Superior temporal gyrus (tissue), 1 donor: ENCODE results near the gene FAT4.

Experiments
- DNase-seq: peaks from one replicate; pipeline ENCODE4 v3.0.0-alpha.2; 2016; ENCODE audit errors: extremely low spot score

The FAT4 gene

GRCh38 chr4:125314676-125315575 is at the start of gene FAT4:
Gene FAT4, plus strand, starts transcription at chr4:125314955. Its CDS starts 1,457 bp downstream, at chr4:125316412.
- DNase-seq: peak; percentile 91

GRCh38 chr4:125265846-125266245 is 48.9 kb upstream of the FAT4 start:
- no peak for DNase-seq

GRCh38 chr4:125266901-125267604 is 47.7 kb upstream of the FAT4 start:
- no peak for DNase-seq

- DNase-seq: no peak
These were observed 47.1 kb upstream of the FAT4 start for GRCh38 chr4:125267630-125268029.

GRCh38 chr4:125268068-125268755 is 46.5 kb upstream of the FAT4 start:
- DNase-seq: no peak

DNA sequence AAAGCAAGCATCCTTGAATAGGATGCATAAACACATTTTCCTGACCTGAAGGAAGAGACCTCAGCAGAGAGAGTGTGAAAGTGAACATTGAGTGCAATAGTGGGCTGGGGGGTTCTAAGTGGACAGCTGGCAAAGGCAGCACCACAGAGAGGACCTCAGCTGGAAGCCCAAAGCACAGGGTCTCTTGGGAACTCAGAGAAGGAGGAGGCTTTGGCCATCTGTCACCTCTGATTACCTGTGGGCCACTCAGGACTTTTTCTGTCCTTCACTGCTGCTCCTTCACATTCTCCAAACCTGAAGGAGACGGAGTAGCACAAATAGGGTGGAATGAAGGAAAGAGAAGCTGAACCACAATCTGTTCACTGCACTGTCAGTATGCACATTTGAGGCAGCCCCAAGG is 37.9 kb upstream of the FAT4 start:
- DNase-seq: no peak

DNA sequence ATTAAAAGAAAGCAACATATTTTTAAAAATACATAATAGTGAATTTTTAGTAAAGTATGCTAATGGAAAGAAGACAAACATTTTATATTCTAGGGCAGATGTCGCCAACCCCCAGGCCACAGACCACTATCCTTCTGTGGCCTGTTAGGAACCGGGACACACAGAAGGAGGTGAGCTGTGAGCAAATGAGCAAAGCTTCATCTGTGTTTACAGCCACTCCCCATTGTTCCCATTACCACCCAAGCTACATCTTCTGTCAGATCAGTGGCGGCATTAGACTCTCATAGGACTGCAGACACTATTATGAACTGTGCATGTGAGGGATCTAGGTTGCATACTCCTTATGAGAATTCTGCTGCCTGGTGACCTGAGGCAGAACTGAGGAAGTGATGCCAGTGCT is 37.0 kb upstream of the FAT4 start:
- DNase-seq: no peak

DNA sequence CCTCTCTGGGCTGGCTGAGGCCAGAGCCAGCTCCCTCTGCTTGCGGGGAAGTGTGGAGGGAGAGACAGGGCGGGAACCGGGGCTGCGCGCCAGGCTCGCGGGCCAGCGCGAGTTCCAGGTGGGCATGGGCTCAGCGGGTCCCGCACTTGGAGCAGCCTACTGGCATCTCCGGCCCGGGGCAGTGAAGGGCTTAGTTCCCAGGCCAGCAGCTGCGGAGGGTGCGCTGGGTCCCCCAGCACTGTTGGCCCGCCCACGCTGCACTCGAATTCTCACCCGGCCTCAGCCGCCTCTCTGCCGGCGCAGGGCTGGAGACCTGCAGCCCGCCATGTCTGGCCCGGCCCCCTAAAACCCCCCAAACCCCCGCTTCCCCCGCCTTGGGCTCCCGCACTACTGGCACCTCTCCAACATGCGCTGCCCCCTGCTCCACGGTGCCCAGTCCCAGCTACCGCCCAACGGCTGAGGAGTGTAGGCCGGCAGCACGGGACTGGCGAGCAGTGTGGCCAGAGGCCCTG is 33.8 kb upstream of the FAT4 start:
- DNase-seq: no peak

DNA sequence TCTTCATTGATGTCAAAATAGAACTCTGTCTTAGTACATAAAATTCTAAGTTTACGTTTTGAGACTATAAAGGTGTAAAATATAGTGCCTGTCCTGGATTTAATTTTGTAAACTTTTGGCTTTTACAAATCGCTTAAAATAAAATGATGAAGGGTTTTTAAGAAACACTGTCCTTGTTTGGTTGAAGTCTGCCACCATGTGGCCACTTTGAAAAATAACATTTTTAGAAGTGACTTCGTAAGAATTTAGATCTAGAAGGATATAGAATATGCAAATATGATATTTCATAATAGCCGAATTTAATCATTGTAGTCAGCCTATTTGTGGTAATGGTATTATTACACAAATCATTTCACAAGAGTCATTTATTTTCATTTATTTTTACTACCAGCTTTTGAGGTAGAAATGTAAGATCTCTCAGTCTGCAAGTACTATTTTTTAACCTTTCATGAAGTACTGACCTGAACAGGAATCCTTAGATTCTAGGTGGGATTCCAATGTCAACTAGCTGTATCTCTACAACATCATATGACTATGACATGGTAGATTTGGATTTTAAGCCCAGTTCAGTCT is 31.0 kb upstream of the FAT4 start:
- DNase-seq: peak; percentile 70

- DNase-seq: no peak
These were observed 17.6 kb upstream of the FAT4 start for GRCh38 chr4:125297116-125297515.

DNA sequence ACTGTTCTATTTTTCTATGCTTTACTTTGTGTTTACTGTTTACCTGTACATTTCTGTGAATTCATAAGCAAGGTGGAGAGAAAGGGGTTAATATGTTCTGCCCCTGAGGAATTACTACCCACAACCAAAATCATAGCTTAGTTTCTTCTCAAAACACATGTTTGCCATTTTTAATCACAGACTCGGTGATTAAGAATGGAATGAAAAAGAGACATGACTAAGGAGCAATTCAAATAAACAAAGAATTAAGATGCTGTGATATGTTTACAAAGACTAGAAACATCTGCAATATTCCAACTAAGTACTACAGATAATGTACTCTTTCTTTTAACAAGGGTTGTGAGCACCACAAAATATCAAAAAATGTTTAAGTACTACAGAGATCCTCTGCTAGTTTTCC is 11.7 kb upstream of the FAT4 start:
- DNase-seq: no peak

- DNase-seq: no peak
These were observed 10.9 kb upstream of the FAT4 start for GRCh38 chr4:125303821-125304220.

- DNase-seq: no peak
These were observed 8.6 kb upstream of the FAT4 start for GRCh38 chr4:125306112-125306511.

DNA sequence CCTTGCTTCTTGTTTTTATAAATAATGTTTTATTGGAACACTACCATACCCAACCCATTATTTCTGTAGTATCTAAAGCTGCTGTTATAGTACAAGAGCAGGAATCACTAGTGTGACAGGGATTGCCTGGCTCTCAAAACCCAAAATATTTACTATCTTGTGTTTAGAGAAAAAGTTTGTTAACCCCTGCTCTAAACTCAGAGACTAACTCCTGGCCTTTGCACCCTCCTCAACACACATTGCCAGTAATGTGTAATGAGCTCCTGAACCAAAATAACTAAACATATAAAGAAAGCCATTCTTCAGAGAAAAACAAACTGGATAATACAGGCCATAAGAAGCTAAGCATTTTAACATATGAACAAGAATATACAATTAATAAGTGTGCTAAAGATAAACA is 8.2 kb upstream of the FAT4 start:
- no peak for DNase-seq

DNA sequence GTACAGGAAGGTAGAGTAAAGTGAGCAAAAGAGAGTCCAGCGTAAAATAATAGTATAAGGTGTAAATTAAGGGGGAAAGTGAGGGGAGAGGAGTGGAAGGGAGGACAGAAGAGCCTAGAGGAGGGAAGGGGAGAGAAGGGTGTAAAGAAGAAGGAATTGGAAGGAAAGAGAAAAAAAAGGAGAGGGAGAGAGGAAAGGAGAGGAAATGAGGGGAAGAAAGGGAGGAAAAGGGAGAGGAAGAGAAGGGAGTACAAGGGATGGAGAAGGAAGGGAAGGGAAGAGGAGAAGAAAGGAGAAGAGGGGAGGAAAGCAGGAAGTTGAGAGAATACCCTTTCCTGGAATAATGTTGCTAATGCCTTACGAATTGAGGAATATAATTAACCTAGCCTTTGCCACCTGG is 3.3 kb upstream of the FAT4 start:
- no peak for DNase-seq

DNA sequence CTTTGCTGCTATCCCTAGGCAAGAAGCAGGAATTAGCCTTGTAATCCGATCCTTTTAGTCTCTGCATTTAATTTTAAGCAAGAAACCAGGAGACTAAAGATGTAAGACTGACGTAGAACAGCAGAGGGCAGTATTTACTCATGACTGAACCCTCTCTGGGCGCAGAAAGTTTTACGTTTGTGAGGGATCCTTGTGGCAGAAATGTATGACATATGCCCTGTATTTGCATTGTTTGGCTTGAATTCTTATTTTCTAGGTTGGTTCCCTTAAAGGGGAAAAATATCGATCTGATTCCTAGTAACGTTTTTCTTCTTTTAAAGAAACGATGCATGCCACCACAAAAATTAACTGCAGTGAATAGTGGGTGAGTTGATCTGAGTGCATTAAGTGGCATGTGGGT is 1.3 kb upstream of the FAT4 start:
- DNase-seq: peak; percentile 98

- peak; percentile 30 for DNase-seq
These were observed 627 bp upstream of the FAT4 start for GRCh38 chr4:125313989-125314667.

DNA sequence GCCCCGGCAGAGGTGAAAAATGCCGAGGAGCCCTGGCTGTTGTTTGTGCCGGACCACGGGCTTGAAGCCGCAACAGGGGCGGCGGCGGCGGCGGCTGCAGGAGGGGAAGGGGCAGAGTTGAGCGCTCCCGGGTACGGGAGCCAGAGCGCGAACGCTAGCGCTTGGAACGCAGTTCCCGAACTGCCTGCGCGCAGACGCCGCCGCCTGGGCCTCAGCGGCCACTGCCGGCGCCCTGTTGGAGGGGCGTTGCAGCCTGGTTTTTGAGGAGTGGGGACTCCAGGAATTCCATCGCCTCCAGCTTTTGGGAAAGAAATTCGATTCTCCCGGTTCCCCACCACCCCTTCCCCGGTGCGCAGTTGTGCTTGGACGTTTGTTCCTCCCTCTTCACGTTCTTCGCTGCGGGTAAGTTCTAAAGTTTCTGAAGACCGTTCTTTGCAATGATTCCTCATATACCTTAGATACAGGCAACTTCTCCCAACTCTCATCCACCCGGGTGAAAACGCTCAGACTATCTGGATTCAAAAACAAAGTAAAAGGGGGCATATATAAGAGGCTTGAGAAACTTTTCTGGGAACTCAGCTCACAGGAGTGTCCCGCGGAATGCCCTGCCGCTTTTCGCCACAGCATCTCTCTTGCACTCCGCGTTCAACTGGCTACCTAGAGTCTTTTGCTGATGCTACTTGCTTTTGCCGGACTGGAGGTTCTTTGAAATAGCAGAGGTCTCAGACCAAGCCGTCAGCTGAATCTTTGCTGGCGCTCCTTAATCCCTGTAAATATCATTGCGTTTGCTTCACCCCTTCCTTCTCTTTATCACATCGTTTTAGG is 1.0 kb downstream of the FAT4 start:
- DNase-seq: peak; percentile 79

GRCh38 chr4:125316401-125316790 is 1.6 kb downstream of the FAT4 start:
- DNase-seq: no peak

GRCh38 chr4:125316791-125317524 is 2.2 kb downstream of the FAT4 start:
- DNase-seq: peak; percentile 46
